HG03432 (cell line): ENCODE data around the gene HSD11B1.

Source experiments
- ATAC-seq: cut with Tn5 transposase; IDR thresholded peaks from one replicate; pipeline ENCODE4 v1.9.1; 2021; ENCODE audit warnings: mild to moderate bottlenecking, moderate library complexity; ENCODE audit not compliant: unreplicated experiment

Gene HSD11B1

DNA sequence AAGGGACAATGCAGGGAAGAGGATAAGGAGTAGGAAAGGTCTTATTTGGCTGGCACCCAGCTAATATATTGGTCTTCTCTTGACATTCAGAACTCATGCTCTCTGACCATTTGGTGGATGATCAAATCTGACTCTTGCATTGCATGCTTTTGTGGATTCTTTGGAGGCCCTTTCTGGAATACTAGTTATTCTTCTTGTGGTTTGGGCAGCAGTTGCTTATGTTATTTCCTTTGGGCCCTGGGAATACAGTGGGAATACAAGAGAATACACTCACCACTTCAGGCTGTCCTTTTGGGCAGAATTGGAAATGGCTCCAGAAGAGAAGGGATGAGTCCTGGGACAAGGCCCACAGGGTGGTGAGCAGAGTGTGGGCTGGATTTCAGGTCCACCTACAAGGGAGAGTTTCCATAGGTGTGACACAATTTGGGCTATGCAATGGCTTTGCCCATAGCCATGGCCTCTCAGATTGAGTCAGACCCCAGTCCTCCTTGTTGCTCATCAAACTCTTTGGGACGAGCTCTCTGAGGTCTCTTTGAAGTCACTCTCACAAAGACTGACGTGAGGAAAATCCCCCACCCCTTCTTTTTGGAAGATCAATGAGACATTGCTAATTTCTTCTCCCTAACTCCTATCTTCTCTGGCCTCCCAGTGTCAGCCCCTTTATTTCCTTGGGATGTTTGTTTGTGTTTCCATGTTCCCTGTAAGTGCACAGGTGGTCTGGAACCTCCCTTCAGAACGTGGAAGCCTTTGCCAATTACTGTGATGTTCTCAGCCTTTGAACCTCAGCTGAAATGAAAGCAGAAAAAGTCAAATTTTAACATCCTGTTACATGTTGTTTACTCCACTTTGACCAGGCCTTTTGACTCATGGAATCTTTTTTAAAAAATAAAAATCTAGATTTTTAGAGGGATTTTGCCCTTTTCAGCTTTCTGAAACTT is 19.4 kb downstream of the HSD11B1 start:
- peak; percentile 67 for ATAC-seq

DNA sequence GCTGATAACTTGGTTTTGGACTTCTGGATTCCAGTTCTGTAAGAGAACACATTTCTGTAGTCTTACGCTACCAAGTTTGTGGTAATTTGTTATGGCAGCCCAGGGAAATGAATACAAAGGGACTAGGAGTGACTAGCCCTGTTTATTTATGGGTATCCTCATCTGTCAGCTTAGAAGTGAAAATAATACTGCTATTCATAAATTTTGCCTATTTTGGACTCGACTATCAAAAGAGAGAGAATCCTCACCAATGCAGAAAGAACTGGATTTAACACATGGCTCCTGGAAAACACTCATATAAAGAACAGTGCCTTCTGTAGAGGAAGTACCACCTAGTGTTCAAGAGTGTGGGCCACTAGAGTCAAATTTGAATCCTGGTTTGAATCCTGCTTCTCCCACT is 22.6 kb downstream of the HSD11B1 start:
- ATAC-seq, result no peak

DNA sequence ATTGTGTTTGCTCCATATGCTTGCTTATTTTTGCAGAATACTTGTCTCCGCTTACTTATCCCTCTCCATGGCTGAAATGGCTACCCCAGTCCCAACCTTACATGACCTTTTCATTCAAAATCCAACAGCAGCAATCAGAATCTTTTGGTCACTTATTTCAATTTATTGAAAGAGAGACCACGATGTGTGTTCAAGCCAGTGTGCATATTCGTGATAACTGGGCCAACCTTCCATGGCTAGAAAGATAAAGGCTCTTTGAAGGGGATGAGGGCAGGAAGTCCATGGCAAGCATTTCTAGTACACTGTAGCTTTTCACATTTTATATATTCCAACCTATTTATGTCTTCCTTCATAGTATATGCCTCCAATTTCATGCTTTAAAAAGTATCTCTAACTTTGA is 23.1 kb downstream of the HSD11B1 start:
- no peak for ATAC-seq

DNA sequence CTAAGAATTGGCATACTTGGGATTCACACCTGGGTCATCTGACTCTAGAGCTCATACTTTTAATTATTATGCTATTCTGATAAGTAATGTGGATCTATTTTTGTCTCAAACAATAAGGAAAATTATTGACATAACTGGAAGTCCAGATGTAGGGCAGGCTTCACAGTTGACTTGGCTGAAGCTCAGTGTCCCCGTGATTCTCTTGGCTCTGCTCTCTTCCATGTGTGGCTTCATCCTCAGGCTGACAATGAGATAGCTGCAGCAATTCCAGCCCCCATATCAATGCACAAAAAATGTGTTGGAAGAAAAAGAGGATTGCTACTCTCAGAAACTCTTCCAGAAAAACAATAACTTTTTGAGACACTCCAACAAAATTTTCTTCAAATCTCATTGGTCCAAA is 23.8 kb downstream of the HSD11B1 start:
- ATAC-seq, result no peak

DNA sequence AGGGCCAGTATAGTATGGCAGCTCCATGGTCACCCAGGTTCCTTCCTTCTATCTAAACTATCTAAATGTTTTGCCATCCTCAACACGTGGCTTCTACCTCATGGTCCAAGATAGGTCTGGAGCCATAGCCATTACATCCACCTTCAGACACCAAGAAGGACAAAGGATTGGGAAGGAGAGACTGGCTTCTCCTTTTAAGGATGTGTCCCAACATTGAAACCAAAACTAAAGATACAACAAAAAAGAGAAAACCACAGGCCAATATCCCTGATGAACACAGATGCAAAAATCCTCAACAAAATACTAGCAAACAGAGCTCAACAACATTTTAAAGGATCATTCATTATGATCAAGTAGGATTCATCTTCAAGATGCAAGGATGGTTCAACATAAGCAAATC is 24.8 kb downstream of the HSD11B1 start:
- no peak for ATAC-seq

DNA sequence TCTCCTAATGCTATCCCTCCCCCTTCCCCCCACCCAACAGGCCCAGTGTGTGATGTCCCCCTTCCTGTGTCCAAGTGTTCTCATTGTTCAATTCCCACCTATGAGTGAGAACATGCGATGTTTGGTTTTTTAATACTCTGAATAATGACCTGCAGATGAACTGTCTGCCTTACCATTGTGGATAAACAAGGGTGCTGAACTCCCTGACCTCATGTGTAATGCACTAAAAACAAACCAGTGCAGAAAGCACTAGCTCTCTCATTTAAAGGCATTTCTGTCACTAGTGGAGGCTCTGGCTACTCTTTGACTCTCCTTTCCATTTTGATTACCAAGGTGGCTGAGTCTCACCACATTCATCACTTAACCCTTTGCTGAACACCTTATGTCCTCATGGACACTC is 28.1 kb downstream of the HSD11B1 start:
- no peak for ATAC-seq

DNA sequence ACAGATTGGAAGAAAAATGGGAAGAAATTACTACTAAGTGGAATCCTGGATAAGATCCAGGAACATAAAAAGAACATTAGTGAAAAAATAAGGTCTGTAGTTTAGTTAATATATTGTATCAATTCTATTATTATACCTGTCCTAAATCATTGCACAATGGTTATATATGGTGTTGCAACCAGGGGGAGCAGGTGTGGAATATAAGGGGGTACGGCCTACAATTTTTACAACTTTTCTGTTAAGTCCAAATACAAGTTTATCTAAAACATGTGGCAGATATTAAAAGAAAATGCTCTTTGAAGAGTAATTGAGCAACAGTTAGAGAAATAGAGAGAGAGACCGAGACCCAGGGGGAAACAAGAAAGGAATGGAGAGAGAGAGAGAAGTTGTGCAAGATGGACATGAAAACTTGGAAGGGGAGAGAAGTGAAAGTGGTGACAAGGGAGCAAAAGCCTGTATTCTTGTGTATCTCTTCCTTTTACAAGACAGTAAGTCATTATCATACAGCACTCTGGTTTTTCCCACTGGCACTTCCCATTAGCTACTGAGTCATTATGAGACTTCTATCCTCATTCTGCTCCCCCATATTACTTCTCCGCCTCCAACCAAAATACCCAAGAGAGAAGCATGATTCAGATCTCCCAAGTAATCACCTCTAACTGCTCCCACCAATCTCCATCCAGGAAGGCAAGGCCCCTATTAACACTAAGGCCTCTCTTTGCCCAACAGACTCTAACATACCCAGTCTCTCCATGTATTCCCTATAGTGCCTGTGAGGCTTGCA is 29.0 kb downstream of the HSD11B1 start:
- no peak for ATAC-seq

DNA sequence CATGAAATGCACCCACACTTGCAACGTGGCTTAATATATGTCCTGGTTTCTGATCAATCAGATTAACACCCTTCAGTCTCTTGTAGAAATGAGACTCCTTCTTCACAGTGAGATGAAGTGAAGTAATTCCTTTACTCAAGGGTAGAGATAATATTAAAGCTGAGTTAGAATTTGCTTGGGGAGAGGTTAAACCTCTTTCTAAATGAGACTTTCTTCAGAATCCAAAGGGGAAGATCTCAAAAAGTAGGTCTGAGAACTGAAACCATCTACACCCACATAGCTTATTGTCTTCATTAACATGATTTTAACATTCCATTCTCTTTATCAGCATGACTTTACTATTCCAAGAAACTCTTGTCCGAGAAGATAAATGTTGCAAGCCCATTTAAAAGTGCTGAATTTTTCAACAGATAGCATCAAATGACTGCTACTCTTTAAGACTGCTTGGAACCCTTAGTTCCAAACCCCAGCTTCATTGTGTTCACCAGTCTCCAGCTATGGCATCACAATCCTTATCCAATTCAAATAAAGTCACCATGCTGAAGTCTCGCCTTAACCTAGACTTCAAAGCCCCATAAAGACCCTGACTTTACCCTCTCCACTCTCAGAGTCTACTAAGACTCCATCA is 32.0 kb downstream of the HSD11B1 start:
- no peak for ATAC-seq

DNA sequence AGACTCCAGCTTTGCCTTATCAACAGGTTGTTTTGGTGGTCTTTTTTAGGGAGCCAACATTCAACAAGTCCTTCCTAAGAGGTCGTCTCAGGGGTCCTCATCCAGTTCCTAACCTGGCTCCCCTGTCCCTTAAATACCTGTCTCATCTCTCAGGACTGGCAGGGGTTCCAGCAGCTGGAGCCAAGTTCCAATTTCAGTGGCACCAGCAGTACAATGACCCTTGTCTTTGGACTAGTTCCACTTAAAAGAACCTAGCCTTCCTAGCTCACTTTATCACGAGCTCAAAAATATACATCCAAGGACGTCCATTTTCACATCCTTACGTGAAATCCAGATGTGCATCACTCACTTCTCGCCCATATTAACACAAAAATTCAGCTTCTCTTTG is 32.5 kb downstream of the HSD11B1 start:
- ATAC-seq, result no peak

DNA sequence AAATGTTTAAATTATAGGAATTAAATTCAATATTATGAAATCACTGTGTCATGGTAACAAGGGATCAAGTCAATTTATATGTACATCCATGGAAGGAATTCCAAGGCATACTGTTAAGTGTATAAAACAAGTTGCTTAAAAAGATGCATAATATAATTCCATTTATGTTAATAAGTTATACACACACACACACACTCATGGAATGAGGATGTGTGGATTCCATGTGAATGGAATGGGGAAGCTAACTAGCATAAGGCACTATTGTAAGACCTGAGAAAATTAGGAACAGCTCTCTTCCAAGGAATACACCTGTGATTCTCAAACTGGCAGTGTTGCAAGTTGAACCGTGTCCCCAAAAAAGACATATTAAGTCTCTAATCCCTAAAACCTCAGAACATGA is 33.6 kb downstream of the HSD11B1 start:
- no peak for ATAC-seq

DNA sequence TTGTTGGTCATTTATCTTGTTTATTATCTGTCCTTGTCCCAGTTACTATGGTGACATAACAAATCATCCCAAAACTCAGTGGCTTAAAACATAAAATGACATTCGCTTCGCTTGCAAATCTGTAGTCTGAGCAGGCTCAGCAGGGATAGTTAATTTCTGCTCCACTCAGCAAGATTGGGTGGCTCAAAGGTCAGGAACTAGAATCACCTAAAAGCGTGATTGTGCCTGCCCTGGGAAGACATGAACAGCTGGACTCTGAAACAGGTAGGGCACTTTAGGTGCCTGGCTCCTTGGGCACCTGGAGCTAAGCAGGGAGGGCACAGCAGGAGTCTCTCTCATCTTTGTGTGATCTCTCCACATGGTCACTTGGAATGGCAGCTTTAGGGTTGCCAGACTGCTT is 36.5 kb downstream of the HSD11B1 start:
- no peak for ATAC-seq

DNA sequence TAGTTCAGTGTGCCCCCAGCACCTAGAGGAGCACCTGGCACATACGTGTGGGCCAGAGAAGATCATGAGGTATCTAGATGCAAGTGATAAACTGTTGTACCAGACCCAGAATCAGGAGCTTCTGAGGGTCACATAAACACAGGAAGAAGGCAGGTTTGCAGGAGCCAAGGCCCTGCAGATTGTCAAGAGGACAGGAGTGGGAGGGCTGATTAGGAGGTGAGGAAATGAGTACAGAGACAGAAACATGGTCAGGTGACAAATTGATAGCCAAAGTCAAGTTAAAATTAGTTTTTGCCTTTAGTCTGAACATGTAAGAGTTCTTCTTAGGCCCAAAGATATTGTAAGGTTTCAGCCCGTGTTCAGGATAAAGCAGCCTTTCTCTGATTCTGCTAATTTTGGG is 37.2 kb downstream of the HSD11B1 start:
- ATAC-seq, result no peak

DNA sequence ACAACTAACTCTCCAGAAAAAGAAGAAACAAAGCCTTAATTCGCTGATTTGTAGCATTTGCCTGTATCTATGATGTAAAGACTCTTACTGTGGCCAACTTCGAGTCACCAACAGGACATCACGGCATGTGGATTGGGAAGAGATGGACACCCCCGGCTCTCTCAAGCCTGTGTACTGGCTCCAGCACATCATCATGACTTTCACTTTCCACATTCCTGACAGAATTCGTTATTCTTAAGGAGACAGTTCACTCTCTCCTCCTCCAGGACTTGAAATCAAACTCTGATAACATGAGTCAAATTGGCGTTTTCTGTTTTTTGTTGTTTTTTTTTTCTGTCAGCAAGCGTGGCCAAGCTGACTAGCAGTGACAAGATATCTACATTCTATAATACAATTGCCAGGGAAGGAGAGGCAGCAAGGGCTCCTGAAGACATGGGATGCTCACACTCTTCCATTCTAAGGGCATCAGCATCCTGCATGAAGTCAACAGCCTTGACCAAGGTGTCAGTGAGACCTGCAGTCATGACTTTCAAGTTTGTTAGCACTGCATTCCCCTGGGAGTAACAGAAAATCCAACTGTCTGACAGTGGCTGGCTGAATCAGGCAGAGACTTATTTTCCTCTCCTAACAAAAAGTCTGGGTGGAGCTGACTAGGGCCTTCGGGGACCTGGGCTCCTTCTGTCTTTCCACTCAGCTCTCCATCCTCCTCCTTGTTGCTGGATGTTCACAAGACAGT is 37.9 kb downstream of the HSD11B1 start:
- ATAC-seq, result no peak

DNA sequence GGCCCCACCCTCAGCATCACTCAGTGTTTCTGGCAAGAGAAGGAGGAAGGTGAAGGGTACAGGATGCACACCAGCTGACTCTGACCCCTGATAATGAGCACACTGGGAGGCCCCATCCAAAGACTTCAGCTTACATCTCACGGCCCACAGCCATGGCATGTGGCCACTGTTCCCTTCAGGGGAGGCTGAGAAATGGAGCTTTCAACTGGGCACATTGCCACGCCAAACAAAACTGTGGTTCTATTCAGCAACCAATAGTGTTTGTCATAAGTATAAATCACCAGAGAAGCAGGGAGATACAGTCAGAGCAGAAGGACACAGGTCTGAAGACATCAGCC is 38.5 kb downstream of the HSD11B1 start:
- no peak for ATAC-seq

DNA sequence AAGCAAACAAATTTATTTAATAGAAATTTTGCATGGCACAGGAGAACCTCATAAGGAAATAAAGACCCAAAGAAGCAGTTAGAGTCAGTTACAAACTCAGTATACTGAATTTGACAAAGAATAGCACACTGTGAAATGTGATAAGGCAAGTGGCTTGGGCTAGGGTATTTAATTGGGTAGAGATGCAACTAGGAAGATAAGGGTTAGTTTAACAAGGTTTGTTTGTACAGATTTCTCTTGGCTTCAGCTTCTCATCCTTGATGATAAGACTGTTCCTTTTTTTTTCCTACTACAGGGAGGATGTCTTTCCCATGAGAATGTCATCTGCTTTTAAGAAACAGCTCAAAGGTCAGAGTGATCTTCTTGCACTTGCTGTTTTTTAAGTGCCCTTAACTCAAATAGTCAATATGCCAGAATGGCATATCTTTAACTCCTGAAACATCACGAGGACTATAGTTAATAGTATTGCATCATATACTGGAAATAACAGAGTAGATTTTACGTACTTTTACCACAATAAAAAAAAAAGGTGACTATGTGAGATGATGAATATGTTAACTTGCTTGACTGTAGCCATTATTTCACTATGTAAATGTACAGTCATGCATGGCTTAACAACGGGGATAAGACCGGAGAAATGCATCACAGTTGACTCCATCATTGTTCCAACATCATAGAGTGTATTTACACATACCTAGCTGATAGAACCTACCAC is 42.0 kb downstream of the HSD11B1 start:
- no peak for ATAC-seq

DNA sequence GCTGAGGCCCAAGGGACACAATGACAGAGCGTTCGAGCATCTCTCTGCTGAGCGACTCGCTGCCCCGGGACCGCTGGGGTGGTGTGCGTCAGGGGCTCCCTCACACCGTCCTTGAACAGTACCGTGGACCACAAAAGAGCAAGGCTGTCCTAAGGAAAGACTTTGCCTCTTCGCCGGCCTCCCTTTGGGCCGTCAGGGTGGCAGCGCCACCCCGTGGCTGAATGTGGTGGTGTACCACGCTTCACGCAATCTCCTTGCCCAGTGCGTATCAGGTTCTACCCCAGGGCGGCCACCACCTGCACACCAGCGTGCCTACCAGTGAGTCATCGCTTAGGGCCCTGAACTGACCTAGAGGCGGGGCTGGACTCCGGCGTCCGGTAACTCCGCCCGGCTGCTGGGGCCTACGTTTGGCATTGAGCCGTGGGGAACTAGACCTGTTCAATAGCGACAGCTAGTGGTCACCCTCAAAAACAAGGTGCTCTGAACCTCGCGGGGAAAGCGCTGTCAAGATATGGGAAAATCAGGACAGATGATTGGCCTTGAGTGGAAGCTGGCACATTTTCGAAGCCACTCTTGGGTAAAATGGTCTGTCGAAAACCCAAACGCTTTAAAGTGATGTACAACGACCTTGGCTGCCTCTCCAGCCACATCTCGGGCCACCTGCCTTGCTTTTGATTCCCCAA is 43.1 kb downstream of the HSD11B1 start:
- peak; percentile 81 for ATAC-seq

DNA sequence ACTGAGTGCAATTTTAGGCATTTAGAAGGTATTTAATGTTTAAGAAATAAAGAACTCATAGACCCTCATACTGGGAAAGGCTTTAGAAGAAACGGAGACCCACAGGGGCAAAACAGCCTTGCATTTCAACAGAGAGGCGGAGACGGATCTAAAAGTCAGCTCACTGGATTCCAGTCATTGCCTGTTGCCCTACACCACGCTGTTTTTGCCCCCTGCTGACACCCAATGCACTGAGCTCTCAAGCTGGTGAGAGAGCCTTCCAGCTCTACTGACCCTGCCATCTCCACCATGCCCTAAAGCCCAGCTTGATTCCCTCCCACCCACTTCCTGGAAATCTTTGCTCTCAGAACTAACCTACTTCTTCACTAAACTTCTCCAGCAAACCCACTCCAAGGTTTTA is 44.0 kb downstream of the HSD11B1 start:
- ATAC-seq, result no peak

DNA sequence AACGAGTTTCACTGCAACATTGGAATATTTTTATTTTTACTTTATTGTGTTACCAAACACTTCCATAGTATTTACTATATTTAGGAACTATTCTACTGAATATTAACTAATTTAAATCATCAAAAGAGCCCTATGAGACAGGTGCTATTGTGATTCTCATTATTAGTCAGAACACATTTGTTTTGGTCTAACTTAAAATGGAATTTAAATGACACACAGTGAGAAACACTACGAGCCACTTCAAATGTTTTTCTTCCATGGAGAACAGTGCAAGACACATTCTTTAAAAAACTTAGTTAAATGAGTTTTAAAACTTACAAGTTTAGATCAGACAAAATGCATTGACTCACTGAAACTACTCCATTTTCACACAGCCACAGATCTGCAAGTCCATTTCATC is 44.6 kb downstream of the HSD11B1 start:
- ATAC-seq, result no peak

DNA sequence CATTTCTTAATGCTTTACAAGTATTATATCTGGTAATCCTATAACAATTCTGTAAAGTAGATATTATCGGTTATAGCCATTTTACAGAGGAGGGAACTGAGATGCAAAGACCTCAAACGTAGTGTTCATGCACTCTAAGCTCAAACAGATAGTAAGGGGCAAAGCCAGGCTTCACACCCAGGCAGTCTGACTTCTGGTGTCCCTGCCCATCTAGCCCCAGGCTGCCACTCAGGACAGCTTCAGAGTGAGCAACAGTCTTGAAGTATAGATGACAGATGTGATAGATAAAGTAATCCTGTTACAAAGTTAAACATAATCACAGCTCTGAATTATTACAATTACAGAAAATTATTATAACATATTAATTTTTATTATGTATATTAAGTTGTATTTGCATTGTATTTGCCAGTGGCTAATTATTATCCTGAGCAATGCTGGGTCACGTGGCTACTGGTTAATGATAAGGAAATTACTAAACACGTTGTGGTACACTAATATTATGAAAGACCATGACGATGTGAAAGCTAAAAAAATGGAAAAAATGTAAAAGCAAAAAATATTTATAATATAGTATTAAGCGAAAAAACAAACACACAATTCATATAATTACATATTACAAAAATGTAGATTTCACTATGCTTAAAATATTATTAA is 45.2 kb downstream of the HSD11B1 start:
- no peak for ATAC-seq
